Activated CD4-positive, alpha-beta T cell treated with anti-CD3 and anti-CD28 coated beads, Interleukin-2, amount 50 U/mL, for 16 hours (primary cell): ENCODE data around the gene MMP17.
"Not testable (repeated sequence)": the region's sequence is repeated elsewhere in the genome, so short reads cannot be mapped to it uniquely, and the experiment has no call there.

Experiments
- DNase-seq: peaks from one replicate; pipeline ENCODE4 v3.0.0-alpha.2; 2020

The MMP17 gene

GRCh38 chr12:131800594-131801135 lies 27.5 kb upstream of the MMP17 start:
- DNase-seq: no peak

GRCh38 chr12:131801254-131801866 lies 26.8 kb upstream of the MMP17 start:
- no peak for DNase-seq

DNA sequence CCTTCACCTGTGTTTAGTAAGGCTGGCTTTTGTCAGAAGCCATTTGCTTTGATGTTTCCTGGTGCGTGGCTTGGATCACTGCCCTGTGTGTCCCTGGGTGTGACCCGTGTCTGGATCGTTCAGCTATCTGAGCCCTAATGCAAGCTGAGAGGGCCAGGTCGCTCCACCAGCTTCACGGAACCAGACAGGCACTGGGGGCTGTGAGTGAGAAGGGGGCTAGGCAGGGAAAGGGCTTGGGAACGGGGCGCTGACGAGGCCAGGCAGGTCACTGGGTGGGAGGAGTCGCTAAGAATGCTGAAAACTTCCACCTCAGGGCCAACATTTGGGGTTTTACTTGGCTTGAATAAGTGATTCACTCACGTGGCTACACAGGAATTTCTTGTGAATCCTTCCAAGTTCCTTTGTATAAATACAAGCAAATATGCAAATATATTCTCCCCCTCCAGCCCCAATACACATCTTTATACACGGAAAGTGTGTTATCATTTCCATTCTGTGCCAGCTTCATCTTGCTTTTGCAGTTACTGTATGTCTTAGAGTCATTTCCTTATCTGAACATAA lies 24.2 kb upstream of the MMP17 start:
- no peak for DNase-seq

GRCh38 chr12:131805421-131805820 lies 22.8 kb upstream of the MMP17 start:
- no peak for DNase-seq

GRCh38 chr12:131806674-131807073 lies 21.5 kb upstream of the MMP17 start:
- no peak for DNase-seq

GRCh38 chr12:131808744-131809371 lies 19.3 kb upstream of the MMP17 start:
- peak; percentile 63 for DNase-seq

DNA sequence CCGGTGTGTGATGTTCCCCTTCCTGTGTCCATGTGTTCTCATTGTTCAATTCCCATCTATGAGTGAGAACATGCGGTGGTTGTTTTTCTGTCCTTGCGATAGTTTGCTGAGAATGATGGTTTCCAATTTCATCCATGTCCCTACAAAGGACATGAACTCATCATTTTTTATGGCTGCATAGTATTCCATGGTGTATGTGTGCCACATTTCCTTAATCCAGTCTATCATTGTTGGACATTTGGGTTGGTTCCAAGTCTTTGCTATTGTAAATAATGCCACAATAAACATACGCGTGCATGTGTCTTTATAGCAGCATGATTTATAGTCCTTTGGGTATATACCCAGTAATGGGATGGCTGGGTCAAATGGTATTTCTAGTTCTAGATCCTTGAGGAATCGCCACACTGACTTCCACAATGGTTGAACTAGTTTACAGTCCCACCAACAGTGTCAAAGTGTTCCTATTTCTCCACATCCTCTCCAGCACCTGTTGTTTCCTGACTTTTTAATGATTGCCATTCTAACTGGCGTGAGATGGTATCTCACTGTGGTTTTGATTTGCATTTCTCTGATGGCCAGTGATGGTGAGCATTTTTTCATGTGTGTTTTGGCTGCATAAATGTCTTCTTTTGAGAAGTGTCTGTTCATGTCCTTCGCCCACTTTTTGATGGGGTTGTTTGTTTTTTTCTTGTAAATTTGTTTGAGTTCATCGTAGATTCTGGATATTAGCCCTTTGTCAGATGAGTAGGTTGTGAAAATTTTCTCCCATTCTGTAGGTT lies 18.5 kb upstream of the MMP17 start:
- not testable (repeated sequence) for DNase-seq

DNA sequence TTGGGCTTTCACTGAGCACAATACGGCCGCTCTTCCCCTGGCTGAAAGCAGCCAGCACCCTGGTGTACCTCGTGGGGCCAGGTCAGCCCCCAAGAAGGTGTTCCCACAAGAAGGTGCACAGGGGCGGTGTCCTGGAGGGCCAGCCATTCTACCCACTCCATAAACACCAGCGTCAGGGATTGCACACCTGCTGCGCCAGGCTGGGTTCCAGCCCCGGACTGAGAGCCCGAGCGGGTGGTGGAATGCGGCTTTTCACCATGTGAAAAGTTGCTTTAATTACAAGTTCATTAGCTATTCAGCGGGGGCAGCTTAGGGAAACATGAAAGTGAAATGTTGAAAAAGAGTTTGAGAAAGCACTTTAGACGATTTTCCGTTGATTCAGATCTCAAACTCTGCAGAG lies 17.5 kb upstream of the MMP17 start:
- no peak for DNase-seq

DNA sequence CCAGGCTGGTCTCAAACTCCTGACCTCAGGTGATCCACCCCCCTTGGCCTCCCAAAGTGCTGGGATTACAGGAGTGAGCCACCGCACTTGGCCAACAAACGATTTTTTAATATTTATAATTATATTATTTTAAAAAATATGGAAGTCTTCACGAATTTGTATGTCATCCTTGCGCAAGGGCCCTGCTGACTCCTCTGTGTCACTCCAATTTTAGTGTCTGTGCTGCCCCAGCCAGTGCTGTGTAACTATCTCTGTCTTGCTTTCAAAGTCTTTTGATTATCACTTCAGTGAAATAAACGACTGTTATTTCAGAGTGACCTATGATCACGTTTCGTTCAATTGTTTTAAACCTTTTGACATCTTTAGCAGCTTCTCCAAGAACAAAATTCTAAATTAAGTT lies 13.1 kb upstream of the MMP17 start:
- no peak for DNase-seq

GRCh38 chr12:131816495-131816894 lies 11.7 kb upstream of the MMP17 start:
- DNase-seq: no peak

GRCh38 chr12:131817241-131817640 lies 11.0 kb upstream of the MMP17 start:
- DNase-seq: no peak

DNA sequence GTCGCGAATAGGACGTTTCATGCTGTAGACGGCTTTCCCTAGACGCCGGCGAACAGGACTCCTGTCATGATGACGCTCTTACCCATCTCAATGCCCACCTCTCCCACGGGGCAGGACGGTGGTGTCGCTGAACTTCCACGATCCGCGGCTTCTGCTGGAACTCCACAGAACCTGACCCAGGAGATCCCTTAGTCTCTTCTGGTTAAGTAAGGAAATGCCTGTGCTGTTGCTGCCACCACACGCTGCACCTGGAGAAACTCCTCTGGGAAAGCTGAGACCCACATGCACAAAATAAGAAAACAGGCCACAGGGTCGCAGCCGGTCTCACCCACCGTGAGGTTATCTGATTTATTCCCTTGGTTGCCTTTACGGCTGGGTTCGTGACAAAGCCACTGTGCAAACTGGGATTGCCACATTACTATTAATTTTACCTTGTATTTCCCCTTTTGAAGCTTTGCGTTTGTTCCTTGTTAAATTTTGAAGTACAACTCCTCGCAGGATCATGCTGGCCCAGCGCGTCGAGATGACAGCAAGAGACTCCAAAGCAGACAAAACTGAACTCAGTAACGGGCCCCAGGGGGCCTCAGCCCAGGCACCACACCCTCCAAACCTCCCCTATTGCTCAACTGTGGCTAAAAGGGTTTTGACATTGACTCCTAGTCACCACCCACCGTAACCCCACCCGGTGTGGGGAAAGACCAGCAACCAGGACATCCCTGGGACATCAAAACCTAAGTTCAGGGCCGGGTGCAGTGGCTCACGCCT lies 9.2 kb upstream of the MMP17 start:
- DNase-seq: no peak

GRCh38 chr12:131824450-131824849 lies 3.7 kb upstream of the MMP17 start:
- DNase-seq: no peak

DNA sequence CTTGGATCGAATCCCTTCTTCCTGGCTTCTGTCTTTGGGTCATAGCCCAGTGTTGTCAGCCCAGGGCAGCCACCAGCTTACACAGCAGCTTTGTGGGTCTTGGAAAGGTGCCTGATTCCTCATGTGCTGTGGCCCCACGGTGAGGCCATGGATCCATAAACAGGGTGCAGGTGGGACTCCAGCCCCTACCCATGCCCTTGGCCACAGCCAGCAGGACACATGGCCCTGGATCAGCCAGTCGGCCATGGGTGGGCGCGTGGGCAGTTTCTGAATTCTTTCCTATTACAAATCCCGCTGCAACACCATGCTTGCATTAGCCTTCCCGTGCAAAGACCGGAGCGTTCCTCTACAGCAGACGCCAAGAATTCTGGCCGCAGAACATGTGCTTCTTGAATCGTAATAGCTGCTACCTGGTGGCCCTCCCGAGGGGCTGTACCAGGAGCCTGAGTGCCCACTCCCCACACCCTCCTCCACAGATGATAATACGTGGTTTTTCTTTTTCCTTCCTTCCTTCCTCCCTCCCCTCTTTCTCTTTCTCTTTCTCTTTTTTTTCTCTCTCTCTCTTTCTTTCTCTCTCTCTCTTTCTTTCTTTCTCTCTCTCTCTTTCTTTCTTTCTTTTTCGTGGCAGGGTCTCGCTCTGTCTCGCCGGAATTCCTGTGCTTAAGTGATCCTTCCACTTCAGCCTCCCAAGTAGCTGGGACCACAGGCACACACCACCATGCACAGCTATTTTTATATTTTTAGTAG lies 2.9 kb upstream of the MMP17 start:
- no peak for DNase-seq

DNA sequence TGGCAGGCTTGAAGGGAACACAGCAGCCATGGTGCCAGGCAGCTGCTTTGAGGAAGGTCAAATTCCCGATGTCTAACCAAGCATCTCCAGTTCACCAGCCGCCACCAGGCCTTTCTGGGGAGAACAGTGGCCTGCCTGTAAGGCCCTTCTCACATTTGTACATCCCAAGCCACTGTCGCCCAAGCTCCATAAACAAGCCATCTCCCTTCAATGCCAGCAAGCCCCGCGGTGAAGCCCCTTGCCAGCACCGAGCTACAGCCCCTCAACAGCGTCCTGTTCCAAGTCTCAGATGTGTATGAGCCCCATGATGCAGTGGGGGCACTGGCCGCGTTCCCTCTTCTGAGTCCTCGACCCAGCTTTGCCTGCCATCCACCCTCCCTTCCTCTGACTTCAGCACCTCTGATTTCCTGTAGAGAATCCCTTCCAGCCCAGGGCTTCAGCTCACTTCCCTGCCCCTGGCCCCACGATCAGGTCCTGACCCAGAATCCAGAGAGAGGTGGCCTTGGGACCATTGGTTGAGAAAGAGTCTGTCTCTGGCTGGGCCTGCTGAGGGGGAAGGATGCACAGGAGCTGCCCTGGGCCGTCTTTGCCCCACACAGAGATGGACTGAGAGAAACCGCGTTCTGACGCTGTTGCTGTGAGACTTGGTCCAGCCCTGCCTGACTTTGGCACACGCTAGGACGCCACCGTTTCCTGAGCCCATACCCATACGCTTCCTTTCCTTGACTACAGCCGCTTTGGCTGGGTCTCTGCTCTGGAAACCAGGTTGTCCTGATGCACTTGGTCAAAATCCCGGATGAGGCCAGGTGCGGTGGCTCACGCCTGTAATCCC lies 1.9 kb upstream of the MMP17 start:
- DNase-seq: no peak

DNA sequence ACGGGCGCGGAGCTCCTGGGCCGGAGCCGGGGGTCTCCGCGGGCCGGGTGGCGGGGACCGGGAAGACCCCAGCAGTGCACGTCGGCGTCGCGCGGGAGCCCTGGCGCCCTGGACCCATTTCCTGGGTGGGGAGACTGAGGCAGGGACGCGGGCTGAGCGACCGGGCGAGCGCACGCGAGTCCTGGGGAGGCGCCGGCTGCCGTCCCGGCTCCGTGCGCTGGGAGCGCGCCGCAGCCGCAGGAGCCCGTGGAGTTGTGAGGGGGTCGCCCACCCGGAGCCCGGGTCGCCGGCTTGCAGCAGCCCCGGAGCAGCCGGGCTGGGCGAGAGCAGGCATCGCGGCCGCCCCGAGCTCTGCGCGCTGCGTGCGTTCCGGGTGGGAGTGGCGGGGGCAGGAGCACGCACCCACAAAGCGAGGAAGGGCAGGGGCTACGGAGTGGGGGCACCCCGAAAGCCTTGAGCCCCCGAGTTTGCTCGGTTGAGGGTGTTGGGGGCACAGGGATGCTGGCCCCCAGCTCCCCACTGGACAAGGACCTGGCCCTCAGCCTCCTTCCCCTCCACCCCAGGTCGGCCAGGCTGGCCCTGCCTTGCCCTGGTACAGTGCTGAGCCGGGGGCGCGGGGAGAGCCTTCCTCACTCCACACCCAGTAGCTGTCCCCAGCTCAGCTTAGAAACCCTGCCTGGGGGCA lies 620 bp downstream of the MMP17 start:
- no peak for DNase-seq

DNA sequence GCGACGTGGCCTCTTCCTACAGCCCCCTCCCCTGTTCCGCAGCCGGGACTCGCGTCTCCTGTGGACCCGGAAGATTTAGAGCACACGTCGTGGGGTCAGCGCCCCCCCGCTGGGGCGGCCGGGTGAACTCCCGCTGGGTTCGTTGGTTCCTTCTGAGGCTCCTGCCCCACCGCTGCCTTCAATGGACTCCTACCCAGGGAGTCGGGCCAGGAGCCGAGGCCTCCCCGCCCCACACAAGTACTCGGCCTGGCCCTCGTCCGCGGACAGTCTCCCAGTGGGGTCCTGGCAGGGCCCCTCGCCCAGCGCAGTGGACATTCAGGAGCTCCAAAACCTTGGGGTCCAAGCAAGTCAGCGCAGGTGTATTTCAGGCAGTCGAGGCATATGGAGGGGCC lies 1.2 kb downstream of the MMP17 start:
- no peak for DNase-seq

GRCh38 chr12:131829791-131830334 lies 1.7 kb downstream of the MMP17 start:
- DNase-seq: no peak

DNA sequence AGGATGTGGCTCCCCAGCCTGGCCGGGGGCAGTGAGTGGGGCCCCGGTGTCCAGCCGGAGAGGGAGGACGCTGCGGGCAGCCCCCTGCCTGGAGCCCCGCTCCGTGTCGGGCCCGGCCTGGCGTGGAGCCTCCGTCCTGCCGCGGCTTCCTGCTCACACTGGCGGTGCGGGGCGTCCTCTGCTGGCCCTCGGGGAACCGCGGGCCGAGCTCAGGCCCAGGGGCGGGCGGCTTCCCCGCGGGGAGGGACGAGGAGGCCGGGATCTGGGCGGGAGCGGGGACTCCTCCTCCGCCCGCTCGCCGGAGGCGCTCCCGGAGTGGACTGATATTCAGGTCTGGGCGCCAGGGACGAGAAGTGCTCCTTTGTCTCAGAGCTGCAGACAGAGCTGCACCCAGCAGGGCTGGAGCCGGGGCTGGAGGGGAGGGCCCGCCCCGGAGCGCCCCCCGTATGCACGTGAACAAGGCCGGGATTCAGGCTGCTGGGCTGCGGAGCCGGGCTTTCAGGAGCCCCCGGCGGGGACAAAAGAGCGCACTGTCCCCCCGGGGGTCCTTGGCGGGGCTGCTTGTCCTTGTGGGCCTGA lies 2.2 kb downstream of the MMP17 start:
- peak; percentile 34 for DNase-seq
